ENCODE measurements around the gene CCDC110.
"Not testable (repeated sequence)": the region's sequence is repeated elsewhere in the genome, so short reads cannot be mapped to it uniquely, and the experiment has no call there.

CCDC110 gene

GRCh38 chr4:185471235-185472102 is at the start of gene CCDC110:
CCDC110 (minus strand) TSS chr4:185471733; CDS start chr4:185471683, 50 bp downstream.
- peak; percentile 90 for DNase-seq (ENCODE audit: low spot score)

GRCh38 chr4:185520119-185520518 is 48.6 kb upstream of the CCDC110 start:
- DNase-seq (ENCODE audit: low spot score), result no peak

GRCh38 chr4:185518494-185518893 is 47.0 kb upstream of the CCDC110 start:
- no peak for DNase-seq (ENCODE audit: low spot score)

- no peak for DNase-seq (ENCODE audit: low spot score)
These were observed 46.5 kb upstream of the CCDC110 start for GRCh38 chr4:185518069-185518468.

GRCh38 chr4:185515248-185515647 is 43.7 kb upstream of the CCDC110 start:
- DNase-seq (ENCODE audit: low spot score), result no peak

GRCh38 chr4:185514182-185514697 is 42.7 kb upstream of the CCDC110 start:
- no peak for DNase-seq (ENCODE audit: low spot score)

GRCh38 chr4:185513489-185514181 is 42.1 kb upstream of the CCDC110 start:
- DNase-seq (ENCODE audit: low spot score), result no peak

- no peak for DNase-seq (ENCODE audit: low spot score)
These were observed 41.0 kb upstream of the CCDC110 start for GRCh38 chr4:185512516-185512915.

- not testable (repeated sequence) for DNase-seq (ENCODE audit: low spot score)
These were observed 39.7 kb upstream of the CCDC110 start for GRCh38 chr4:185511243-185511642.

- DNase-seq (ENCODE audit: low spot score), result no peak
These were observed 39.3 kb upstream of the CCDC110 start for GRCh38 chr4:185510806-185511205.

GRCh38 chr4:185508181-185508580 is 36.6 kb upstream of the CCDC110 start:
- no peak for DNase-seq (ENCODE audit: low spot score)

- DNase-seq (ENCODE audit: low spot score), result no peak
These were observed 34.9 kb upstream of the CCDC110 start for GRCh38 chr4:185506422-185506821.

- no peak for DNase-seq (ENCODE audit: low spot score)
These were observed 32.8 kb upstream of the CCDC110 start for GRCh38 chr4:185504098-185505047.

GRCh38 chr4:185502386-185502785 is 30.9 kb upstream of the CCDC110 start:
- DNase-seq (ENCODE audit: low spot score), result no peak

GRCh38 chr4:185500576-185500975 is 29.0 kb upstream of the CCDC110 start:
- DNase-seq (ENCODE audit: low spot score), result no peak

GRCh38 chr4:185500035-185500434 is 28.5 kb upstream of the CCDC110 start:
- DNase-seq (ENCODE audit: low spot score), result no peak

GRCh38 chr4:185488650-185489049 is 17.1 kb upstream of the CCDC110 start:
- DNase-seq (ENCODE audit: low spot score), result no peak

GRCh38 chr4:185481401-185481800 is 9.9 kb upstream of the CCDC110 start:
- DNase-seq (ENCODE audit: low spot score), result no peak

GRCh38 chr4:185480016-185480732 is 8.6 kb upstream of the CCDC110 start:
- no peak for DNase-seq (ENCODE audit: low spot score)

- DNase-seq (ENCODE audit: low spot score), result no peak
These were observed 8.0 kb upstream of the CCDC110 start for GRCh38 chr4:185479507-185479971.

- DNase-seq (ENCODE audit: low spot score), result no peak
These were observed 1.7 kb upstream of the CCDC110 start for GRCh38 chr4:185473247-185473646.

Measured in CD4-positive, alpha-beta T cell treated with Interleukin-2 at 100 ng/mL for 4 hours (primary cell).